ENCODE measurements around the gene B3GAT2. TPM values are rescaled to one million over a fixed set of nuclear protein-coding genes. Genes with fewer than 3 reads are reported as not detected.

Gene B3GAT2
- polyA plus RNA-seq, 1 of the 3 experiments (the other 2 are of a cell fraction): under 0.01 TPM

- Histone ChIP-seq H3F3A (replicated peaks; ENCODE audit: insufficient read depth) (no peaks in the 10 kb centered on the region), H3K9ac (no peak overlapping the region), H3K4me2 (no peak overlapping the region), H3K4me1 (ENCODE audit: control insufficient read depth in 1 of 2, insufficient read depth in 2 of 2, low read depth in 1 of 2, low read length in 1 of 2) (no peaks in the 10 kb centered on the region), H3K4me3 (ENCODE audit: low read depth in 2 of 2, low read length in 1 of 2) (no peak overlapping the region), H3K36me3 (replicated peaks in 1 of 2; ENCODE audit: control insufficient read depth in 1 of 2, insufficient read depth in 2 of 2, low read length in 1 of 2) (no peaks in the 10 kb centered on the region), H3K9me3 (no peaks in the 10 kb centered on the region), H3K27me3 (ENCODE audit: insufficient read depth) (no peaks in the 10 kb centered on the region), H2AFZ (ENCODE audit: low read depth) (no peak overlapping the region), H3K9me2 (no peaks in the 10 kb centered on the region), H4K20me1 (ENCODE audit: insufficient read depth) (no peaks in the 10 kb centered on the region), H3K27ac (ENCODE audit: low read depth in 2 of 2, low read length in 1 of 2) (no peak overlapping the region), H3K79me2 (ENCODE audit: insufficient read depth) (no peaks in the 10 kb centered on the region)
- POLR2A ChIA-PET: no interaction called here
- CTCF ChIA-PET: interaction anchor here (1.0 to 5.2 kb wide), 9 partner anchors 9 to 592 kb away, joined by 3 to 22 read pairs (median 5); no protein-coding TSS in a partner anchor
- peak; percentile 49 for TF ChIP-seq CTCF (IDR thresholded peaks at IDR 0.05)
- no peak for TF ChIP-seq FOXJ3 (CRISPR knock-in tag; IDR thresholded peaks at IDR 0.05)
- DNase-seq: no peak
- 46% methylated on average over 3 of the region's 3 CpGs for WGBS (ENCODE audit: low lambda C conversion rate)
Observed at GRCh38 chr6:70901324-70901723, 55.5 kb downstream of the B3GAT2 start.

- no peaks in the 10 kb centered on the region for H3K27me3 ChIP-seq (ENCODE audit: insufficient read depth)
- no peak overlapping the region for H3K27ac ChIP-seq (ENCODE audit: low read depth in 2 of 2, low read length in 1 of 2)
- no peaks in the 10 kb centered on the region for H3K36me3 ChIP-seq (replicated peaks in 1 of 2; ENCODE audit: control insufficient read depth in 1 of 2, insufficient read depth in 2 of 2, low read length in 1 of 2)
- no peaks in the 10 kb centered on the region for H3K4me1 ChIP-seq (ENCODE audit: control insufficient read depth in 1 of 2, insufficient read depth in 2 of 2, low read depth in 1 of 2, low read length in 1 of 2)
- H3K9ac ChIP-seq: no peak overlapping the region
- no peak for DNase-seq
- H3F3A ChIP-seq (replicated peaks; ENCODE audit: insufficient read depth): no peaks in the 10 kb centered on the region
- no peaks in the 10 kb centered on the region for H4K20me1 ChIP-seq (ENCODE audit: insufficient read depth)
- H3K4me2 ChIP-seq: no peak overlapping the region
- no peak for TF ChIP-seq MEF2A (IDR thresholded peaks at IDR 0.05; ENCODE audit: borderline replicate concordance, low read depth)
- no peak for TF ChIP-seq GABPA (IDR thresholded peaks at IDR 0.05; ENCODE audit: low read depth)
- TF ChIP-seq NRF1 (IDR thresholded peaks at IDR 0.05; ENCODE audit: low read depth, low read length): no peak
- no peak for TF ChIP-seq USF2 (IDR thresholded peaks at IDR 0.05; ENCODE audit: borderline replicate concordance, low read depth, low read length)
- no peak for TF ChIP-seq IRF3 (IDR thresholded peaks at IDR 0.05; ENCODE audit: low read depth, low read length)
- TF ChIP-seq YY1 (IDR thresholded peaks at IDR 0.05; ENCODE audit: low read depth): no peak
- TF ChIP-seq RAD21 (IDR thresholded peaks at IDR 0.05; ENCODE audit: low read length): no peak
- no peak for TF ChIP-seq PBX3 (IDR thresholded peaks at IDR 0.05)
- no peak for TF ChIP-seq TAF1 (IDR thresholded peaks at IDR 0.05; ENCODE audit: borderline replicate concordance, low read depth, low read length)
- TF ChIP-seq USF1 (IDR thresholded peaks at IDR 0.05; ENCODE audit: borderline replicate concordance, low read depth): no peak
- TF ChIP-seq SIN3A (IDR thresholded peaks at IDR 0.05; ENCODE audit: borderline replicate concordance, low read depth, low read length): no peak
- no peak for TF ChIP-seq FOXM1 (IDR thresholded peaks at IDR 0.05; ENCODE audit: low read depth)
- H3K9me2 ChIP-seq: no peaks in the 10 kb centered on the region
- no peaks in the 10 kb centered on the region for H3K9me3 ChIP-seq
- POLR2A ChIA-PET: no interaction called here
- H2AFZ ChIP-seq (ENCODE audit: low read depth): no peak overlapping the region
- H3K4me3 ChIP-seq (ENCODE audit: low read depth in 2 of 2, low read length in 1 of 2): no peak overlapping the region
- H3K79me2 ChIP-seq (ENCODE audit: insufficient read depth): no peaks in the 10 kb centered on the region
- CTCF ChIA-PET: interaction anchor here (1.5 to 2.2 kb wide), 3 partner anchors 12 to 55 kb away, joined by 3 to 10 read pairs (median 7); no protein-coding TSS in a partner anchor
- 51% methylated on average over 2 of the region's 2 CpGs for WGBS (ENCODE audit: low lambda C conversion rate)
Observed at GRCh38 chr6:70900047-70900446, 56.8 kb downstream of the B3GAT2 start.

All from SK-N-SH (cell line).